GM21619 (cell line): ENCODE data around the gene BNC2.

ENCODE experiments used
- ATAC-seq: cut with Tn5 transposase; IDR thresholded peaks from one replicate; pipeline ENCODE4 v1.9.1; 2021; ENCODE audit not compliant: unreplicated experiment

BNC2 gene

GRCh38 chr9:16386827-16387077 lies 483.7 kb downstream of the BNC2 start:
- no peak for ATAC-seq

- ATAC-seq = no peak
Observed at GRCh38 chr9:16386007-16386826, 484.3 kb downstream of the BNC2 start.

DNA sequence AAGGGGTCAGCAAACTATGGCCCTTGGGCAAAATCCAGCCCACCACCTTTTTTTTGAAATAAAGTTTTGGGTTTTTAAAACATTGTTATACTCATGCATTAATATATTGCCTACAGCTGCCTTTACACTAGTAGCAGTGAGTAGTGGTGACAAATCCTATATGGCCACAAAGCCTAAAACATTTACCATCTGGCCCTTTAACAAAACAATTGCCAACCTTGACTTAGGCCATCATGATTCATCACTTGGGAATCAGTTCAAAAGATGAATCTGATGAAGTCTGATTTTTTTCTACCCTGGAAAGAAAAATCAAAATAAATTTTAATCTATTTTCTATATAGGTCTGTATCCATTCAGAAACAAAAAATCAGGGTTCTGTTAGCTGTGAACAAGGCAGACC lies 484.9 kb downstream of the BNC2 start:
- ATAC-seq = no peak

DNA sequence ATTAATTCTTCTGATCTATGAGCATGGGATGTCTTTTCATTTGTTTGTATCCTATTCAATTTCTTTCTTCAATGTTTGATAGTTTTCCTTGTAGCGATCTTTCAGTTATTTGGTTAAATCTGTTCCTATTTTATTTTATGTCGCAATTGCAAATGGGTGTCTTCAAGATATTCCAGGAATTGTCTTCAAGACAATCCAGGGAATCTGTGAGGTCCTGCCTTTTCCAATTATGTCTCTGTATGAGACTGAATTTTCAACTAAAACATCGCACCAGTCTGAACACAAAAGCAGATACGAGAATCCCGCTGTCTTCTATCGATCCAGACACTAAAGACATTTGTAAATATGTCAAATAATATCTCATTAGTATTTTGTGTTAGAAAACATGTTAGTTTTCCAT lies 485.5 kb downstream of the BNC2 start:
- no peak for ATAC-seq

DNA sequence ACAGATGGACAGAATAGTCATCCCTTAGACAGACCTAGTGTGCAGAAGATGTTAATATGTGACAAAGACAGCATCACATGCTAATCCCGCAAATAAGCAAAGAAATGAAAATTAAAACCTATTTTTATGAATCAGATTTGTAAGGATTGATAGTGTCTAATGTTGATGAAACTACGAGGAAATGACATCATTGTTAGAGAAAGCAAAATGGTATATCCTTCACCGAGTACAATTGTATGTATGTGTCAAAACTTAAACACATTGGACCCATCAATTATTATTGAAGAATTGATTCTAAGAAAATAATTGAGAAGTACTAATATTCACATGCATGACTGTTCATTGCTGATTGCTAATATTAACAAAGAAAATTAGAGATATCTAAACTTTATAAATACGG lies 493.2 kb downstream of the BNC2 start:
- no peak for ATAC-seq

DNA sequence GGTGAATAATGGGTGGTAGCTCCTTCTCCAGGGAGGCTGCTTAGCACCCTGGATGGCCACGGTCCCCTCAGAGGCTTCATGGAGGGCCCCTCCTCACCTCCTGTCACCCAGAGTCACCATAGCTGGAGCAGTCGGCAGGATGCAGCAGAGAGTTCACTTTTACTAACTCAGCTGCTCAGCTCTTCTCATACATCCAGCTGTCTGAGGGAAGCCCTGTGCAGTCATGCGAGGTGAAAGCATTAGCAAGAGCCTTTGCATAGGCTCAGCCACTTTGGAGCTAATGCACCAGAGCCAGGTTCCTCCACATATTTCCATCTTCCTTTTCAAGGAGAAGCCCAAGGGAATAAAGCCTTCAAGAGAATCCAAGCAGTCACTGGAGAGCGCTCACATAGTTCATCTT lies 499.2 kb downstream of the BNC2 start:
- ATAC-seq = no peak

- no peak for ATAC-seq
Observed at GRCh38 chr9:16370647-16371046, 499.8 kb downstream of the BNC2 start.

DNA sequence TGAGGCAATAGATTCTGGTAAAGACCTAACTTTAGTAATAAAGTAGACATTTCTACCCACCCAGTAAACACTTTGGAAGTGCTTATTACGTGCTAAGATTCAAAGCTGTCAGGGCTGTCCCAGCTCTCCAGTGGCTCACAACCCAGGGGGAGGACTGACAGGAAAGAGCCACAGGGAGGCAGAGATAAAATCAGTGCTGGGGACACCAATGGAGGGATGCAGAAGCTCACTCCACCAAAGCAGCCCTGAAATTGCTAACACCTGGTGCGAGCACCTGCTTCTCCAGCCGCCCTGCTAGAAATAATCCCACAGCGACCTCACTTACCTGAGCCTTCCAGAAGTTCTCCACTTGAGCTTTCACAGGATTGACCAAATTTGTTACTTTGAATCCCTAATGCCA lies 501.0 kb downstream of the BNC2 start:
- ATAC-seq = no peak

DNA sequence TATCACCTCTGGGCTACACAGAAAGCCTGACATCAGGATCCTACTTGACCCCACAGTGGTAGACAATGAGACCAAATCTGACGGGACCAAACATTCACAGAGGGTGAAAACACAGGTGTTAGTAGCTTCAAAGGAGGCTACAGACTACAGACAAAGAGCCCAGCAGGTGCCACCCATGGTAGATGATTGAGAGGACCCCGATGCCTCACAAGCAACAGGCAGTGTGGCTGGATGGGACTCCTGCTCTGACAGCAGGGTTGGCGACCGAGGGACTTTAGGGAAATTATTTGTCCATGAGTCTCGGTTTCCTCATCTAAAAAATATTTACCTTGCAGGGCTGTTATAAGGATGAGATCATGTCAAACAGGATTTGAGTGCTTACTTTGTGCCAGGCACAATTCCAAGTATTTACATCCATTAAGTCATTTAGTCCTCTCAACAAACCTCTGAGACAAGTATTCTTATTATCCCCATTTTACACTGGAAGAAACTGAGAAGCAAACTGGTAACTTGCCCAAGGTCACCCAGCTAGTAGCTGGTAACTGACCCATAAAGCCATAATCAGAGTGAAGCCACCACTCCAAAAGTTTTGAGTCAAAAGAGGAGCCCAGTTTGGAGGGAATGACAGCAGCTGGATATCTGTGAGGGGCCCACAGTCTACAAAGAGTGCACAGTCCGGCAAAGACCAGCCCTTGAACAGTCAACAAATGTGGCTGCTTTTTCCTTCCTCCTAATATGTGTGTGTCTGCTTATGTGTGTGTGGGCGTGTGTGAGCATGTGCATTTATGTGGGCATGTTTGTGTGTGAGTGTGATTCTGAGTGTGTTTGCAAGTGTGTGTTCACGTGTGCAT lies 502.0 kb downstream of the BNC2 start:
- no peak for ATAC-seq

- no peak for ATAC-seq
Observed at GRCh38 chr9:16367605-16368231, 502.8 kb downstream of the BNC2 start.

- ATAC-seq = no peak
Observed at GRCh38 chr9:16364347-16364746, 506.1 kb downstream of the BNC2 start.

DNA sequence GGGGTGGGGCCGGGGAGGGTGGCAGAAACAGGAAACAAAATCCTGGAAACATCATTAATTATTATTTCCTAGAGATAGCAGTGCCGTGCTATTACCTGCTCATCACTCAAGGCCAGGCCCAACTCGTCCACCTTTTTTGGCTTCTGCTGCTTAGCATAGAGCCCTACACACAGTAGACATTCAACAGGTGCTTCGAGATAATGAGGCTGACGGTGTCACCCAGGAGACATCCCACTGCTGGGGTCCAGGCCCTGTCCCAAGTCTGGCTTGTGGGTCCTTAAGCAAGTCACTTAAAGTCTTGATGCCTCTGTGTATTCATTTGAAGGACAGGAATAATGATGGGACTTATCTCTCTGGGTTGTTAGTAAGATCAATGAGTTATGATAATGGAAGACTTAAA lies 506.6 kb downstream of the BNC2 start:
- ATAC-seq = no peak

DNA sequence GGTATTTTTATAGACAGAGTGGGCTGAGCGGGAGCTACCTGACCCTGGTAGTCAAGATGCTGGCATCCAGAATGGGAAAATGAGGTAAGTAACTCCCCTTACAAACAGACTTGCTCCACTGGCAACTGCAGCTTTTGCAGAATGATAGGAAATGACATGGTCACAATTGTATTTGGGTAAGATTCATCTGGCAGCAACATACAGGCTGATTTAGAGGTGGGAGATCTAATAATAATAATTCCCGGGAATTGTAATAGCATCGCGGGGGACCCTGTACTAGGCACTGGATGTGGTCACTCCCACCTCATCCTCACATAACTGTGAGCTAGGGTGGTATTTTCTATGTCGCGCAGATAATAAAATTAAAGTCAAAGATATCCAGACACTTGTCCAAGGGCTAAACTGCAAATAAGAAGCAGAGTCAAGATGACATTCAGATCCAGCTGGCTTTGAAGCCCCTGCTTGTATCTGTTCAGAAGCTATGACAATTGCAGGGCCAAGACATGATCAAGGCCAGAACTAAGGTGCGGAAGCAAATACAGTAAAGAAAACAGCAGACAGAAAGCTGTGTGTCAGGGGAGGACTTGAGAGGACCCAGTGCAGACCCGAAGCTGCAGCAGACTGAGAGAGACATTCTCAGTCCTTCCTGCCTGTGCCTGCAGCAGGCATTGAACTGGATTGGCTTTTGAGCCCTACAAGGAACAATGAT lies 507.2 kb downstream of the BNC2 start:
- no peak for ATAC-seq

DNA sequence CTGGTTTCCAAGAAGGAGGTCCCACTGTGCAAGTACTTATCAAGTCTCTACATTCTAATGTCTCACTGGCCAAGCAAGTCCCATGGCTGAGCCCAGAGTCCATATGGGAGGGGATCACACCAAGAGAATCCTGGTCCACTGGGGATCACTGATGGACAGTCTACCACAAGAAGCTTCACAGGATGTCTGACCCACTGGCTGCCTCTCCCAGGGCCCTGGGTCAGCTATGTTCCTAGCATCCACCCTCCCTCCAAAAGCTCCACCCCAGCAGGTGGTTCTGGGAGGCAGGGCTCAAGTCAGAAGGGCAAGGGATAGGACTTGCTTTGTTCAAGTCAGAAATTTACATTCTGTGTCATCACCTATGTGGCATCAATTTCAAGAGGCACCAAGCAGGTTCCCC lies 508.5 kb downstream of the BNC2 start:
- ATAC-seq = no peak

DNA sequence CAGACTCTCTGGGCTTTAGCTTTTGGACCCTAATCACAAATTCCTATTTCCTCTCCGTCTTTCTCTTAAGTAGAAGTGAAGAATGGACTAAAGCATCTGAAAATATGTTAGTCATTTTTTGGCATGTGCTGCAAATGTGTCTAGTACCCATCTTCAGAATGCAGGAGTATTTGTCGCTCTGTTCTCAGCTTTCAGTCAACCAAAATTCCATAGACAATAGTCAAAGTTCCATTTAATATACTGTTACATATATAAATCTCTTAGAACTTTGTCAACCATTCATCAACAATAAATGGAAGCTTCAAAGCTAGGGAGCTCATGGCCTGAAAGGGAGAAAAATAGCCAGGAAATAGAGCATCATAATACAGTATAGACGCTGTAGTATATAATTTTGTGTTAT lies 509.4 kb downstream of the BNC2 start:
- no peak for ATAC-seq

DNA sequence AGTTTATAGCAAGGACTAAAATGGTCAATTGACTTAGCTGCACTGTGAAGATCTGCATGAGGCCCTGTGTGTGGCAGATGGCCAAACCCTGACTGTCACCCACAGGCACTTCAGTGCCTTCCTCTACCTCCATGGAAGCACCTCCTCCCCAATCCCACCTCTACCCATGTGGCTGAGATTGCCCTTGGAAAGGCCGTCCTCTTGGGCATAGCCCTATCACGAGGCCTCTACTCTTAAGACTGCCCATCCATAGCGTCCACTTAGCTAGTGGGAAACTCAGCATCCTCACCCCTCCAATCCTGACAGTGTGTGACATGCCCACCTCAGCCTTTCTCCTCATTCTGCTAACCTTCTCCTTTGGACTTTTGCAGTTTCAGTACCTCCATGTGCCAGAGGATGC lies 510.2 kb downstream of the BNC2 start:
- ATAC-seq = no peak
